ENCODE data around the gene MRPL19. TPM values are rescaled to one million over a fixed set of nuclear protein-coding genes. Genes with fewer than 3 reads are reported as not detected.

Gene MRPL19
- polyA plus RNA-seq, result 32.8 to 84.0 TPM (median 47.0 TPM) in 3 replicates
- 34.1 TPM for polyA plus RNA-seq (2011; ENCODE audit: low read depth)
- polyA plus RNA-seq (2011; cell fraction: cytosol; rRNA removed), result 47.6 and 82.0 TPM in 2 replicates
- 21.3 and 32.9 TPM in 2 replicates for polyA plus RNA-seq (2011; cell fraction: nucleus; rRNA removed)
- 24.2 and 48.1 TPM in 2 replicates for polyA plus RNA-seq (2012; ENCODE audit: low replicate concordance)
- polyA minus RNA-seq, result 4.8 to 45.0 TPM (median 16.1 TPM) in 3 replicates
- 34.3 TPM for polyA minus RNA-seq (2011; cell fraction: cytosol; rRNA and poly(A)+ RNA removed)
- 15.8 and 17.8 TPM in 2 replicates for polyA minus RNA-seq (2011; cell fraction: nucleus; rRNA and poly(A)+ RNA removed)

DNA sequence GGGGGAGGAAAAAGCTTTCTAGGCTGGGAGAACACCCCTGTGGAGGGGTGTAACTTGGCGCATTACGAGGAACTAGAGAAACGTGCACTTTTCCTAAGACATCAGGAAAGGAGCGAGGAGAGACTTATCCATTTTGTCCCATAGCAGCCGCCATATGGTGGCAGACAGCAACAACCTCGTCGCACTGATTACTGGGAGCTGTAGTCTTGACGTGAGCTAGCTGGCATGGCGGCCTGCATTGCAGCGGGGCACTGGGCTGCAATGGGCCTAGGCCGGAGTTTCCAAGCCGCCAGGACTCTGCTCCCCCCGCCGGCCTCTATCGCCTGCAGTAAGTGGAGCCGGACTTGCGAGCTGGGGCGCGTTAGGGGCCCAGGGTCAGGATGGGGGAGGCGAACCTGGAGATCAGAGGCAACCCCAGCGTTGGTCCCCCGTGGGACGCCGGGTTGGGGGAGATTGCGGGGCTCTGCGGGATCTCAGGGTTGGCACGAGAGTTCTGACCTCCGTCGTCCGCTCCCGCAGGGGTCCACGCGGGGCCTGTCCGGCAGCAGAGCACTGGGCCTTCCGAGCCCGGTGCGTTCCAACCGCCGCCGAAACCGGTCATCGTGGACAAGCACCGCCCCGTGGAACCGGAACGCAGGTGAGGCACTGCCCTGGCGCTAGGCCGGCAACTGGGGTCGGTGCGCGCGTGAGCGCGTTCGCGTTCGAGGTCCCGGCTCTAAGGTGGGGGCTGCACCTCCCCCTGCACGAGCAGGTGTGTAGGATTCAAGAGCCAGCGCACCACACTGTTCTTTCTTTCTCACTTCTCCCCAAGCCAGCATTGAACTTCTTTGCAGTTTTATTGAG is at the start of gene MRPL19:
TSS of gene MRPL19 (plus strand) at position 201 of the 843 bp plus-strand sequence. CDS start at position 226, 25 bp downstream.
- Histone ChIP-seq H4K20me1 (ENCODE audit: control insufficient read depth, extremely low read depth, insufficient read depth, low read length) (no peaks in the 10 kb centered on the region), H3K27me3 (ENCODE audit: control insufficient read depth, extremely low read depth, insufficient read depth, low read length) (no peaks in the 10 kb centered on the region), H3K4me3 (ENCODE audit: control insufficient read depth in 2 of 3, extremely low read depth in 1 of 3, insufficient read depth in 2 of 3, low read depth in 1 of 3, low read length in 3 of 3) (peak within 1 kb of the TSS; percentile 82 to 92 (median 85)), H3K4me1 (ENCODE audit: control insufficient read depth, extremely low read depth, insufficient read depth, low read length) (peaks cover 8% of the 10 kb centered on the region), H3K27ac (ENCODE audit: control insufficient read depth, insufficient read depth, low read length) (peak within 1 kb of the TSS; percentile 72), H3K4me2 (ENCODE audit: control insufficient read depth, extremely low read depth, insufficient read depth, low read depth, low read length) (peak within 1 kb of the TSS; percentile 89), H3K36me3 (ENCODE audit: control insufficient read depth in 2 of 2, extremely low read depth in 1 of 2, insufficient read depth in 2 of 2, low read length in 2 of 2) (peaks cover 5 to 6% of the 10 kb centered on the region in 2 experiments), H3K9ac (ENCODE audit: control insufficient read depth, extremely low read depth, insufficient read depth, low read length) (peak within 1 kb of the TSS; percentile 86), H2AFZ (ENCODE audit: control insufficient read depth, low read length) (peak within 1 kb of the TSS; percentile 90), H3K9me3 (ENCODE audit: control insufficient read depth, low read depth, low read length) (no peaks in the 10 kb centered on the region), H3K9me1 (ENCODE audit: control insufficient read depth, extremely low read depth, insufficient read depth, low read length) (no peaks in the 10 kb centered on the region), H3K79me2 (ENCODE audit: control insufficient read depth, insufficient read depth, low read length) (peaks cover 29% of the 10 kb centered on the region)
- TF ChIP-seq, protein P1, sequence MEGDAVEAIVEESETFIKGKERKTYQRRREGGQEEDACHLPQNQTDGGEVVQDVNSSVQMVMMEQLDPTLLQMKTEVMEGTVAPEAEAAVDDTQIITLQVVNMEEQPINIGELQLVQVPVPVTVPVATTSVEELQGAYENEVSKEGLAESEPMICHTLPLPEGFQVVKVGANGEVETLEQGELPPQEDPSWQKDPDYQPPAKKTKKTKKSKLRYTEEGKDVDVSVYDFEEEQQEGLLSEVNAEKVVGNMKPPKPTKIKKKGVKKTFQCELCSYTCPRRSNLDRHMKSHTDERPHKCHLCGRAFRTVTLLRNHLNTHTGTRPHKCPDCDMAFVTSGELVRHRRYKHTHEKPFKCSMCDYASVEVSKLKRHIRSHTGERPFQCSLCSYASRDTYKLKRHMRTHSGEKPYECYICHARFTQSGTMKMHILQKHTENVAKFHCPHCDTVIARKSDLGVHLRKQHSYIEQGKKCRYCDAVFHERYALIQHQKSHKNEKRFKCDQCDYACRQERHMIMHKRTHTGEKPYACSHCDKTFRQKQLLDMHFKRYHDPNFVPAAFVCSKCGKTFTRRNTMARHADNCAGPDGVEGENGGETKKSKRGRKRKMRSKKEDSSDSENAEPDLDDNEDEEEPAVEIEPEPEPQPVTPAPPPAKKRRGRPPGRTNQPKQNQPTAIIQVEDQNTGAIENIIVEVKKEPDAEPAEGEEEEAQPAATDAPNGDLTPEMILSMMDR (optimal IDR thresholded peaks at IDR 0.05 in 1 of 3, IDR thresholded peaks at IDR 0.05 in 1 of 3, conservative IDR thresholded peaks at IDR 0.05 in 1 of 3; ENCODE audit: extremely low read depth in 1 of 3, insufficient read depth in 2 of 3, low read length in 3 of 3), result peak in 1 of 3 experiments; percentile 3
- TF ChIP-seq EZH2 (IDR thresholded peaks at IDR 0.05; ENCODE audit: low read length), result no peak
- DNase-seq (ENCODE audit: low read depth, low spot score) (no peak), FAIRE-seq (peak; percentile 79)
- dilution Hi-C loops (cut with MboI; ENCODE audit: extremely low pct_ligation_motif_present, low sequenced_read_pairs), result no loop called here

DNA sequence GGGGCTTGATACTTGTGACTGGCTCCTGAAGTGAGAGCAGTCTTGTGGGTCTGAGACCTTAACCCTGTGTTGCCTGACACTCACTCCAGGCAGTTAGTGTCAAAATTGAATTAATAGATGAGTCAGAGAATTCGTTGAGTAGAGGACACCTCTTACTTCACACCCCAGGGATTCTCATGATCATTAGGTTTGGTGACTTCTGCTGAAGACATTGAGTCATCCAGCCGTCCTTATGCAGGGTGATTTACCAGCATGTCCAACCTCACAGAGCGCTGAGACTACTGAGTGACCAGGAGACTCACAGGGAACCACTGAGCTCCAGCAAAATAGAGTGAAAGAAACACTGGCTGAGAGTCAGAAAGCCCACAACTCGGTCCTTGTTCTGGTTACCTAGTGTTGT is 49.8 kb upstream of the MRPL19 start:
- Histone ChIP-seq H3K27me3 (ENCODE audit: control insufficient read depth, extremely low read depth, insufficient read depth, low read length) (no peaks in the 10 kb centered on the region), H3K4me3 (ENCODE audit: control insufficient read depth in 2 of 3, extremely low read depth in 1 of 3, insufficient read depth in 2 of 3, low read depth in 1 of 3, low read length in 3 of 3) (no peak overlapping the region), H3K9ac (ENCODE audit: control insufficient read depth, extremely low read depth, insufficient read depth, low read length) (no peak overlapping the region), H2AFZ (ENCODE audit: control insufficient read depth, low read length) (no peak overlapping the region), H3K4me1 (ENCODE audit: control insufficient read depth, extremely low read depth, insufficient read depth, low read length) (peaks cover 47% of the 10 kb centered on the region), H4K20me1 (ENCODE audit: control insufficient read depth, extremely low read depth, insufficient read depth, low read length) (no peaks in the 10 kb centered on the region), H3K9me3 (ENCODE audit: control insufficient read depth, low read depth, low read length) (no peaks in the 10 kb centered on the region), H3K4me2 (ENCODE audit: control insufficient read depth, extremely low read depth, insufficient read depth, low read depth, low read length) (no peak overlapping the region), H3K27ac (ENCODE audit: control insufficient read depth, insufficient read depth, low read length) (peak overlapping the region; percentile 57), H3K79me2 (ENCODE audit: control insufficient read depth, insufficient read depth, low read length) (no peaks in the 10 kb centered on the region), H3K9me1 (ENCODE audit: control insufficient read depth, extremely low read depth, insufficient read depth, low read length) (no peaks in the 10 kb centered on the region), H3K36me3 (ENCODE audit: control insufficient read depth in 2 of 2, extremely low read depth in 1 of 2, insufficient read depth in 2 of 2, low read length in 2 of 2) (no peaks in the 10 kb centered on the region)
- FAIRE-seq (peak; percentile 61), DNase-seq (ENCODE audit: low read depth, low spot score) (peak; percentile 87)
- TF ChIP-seq EZH2 (IDR thresholded peaks at IDR 0.05; ENCODE audit: low read length), result no peak
- TF ChIP-seq, protein P1 (optimal IDR thresholded peaks at IDR 0.05 in 1 of 3, IDR thresholded peaks at IDR 0.05 in 1 of 3, conservative IDR thresholded peaks at IDR 0.05 in 1 of 3; ENCODE audit: extremely low read depth in 1 of 3, insufficient read depth in 2 of 3, low read length in 3 of 3), result no peak
- dilution Hi-C loops (cut with MboI; ENCODE audit: extremely low pct_ligation_motif_present, low sequenced_read_pairs), result no loop called here
